22Rv1 (cell line): ENCODE data around the gene USP28.

Source experiments
- ZFX ChIP-seq: fragments of 450-650 bp; IDR thresholded peaks from 2 replicates; pipeline ENCODE4 v1.6.1; 2017; ENCODE audit warnings: antibody characterized with exemption, borderline replicate concordance
- TF ChIP-seq, protein P1 (sequence below): fragments of 450-650 bp; IDR thresholded peaks from 2 replicates; pipeline ENCODE4 v1.5.1; 2017; ENCODE audit warnings: mild to moderate bottlenecking

DNA sequence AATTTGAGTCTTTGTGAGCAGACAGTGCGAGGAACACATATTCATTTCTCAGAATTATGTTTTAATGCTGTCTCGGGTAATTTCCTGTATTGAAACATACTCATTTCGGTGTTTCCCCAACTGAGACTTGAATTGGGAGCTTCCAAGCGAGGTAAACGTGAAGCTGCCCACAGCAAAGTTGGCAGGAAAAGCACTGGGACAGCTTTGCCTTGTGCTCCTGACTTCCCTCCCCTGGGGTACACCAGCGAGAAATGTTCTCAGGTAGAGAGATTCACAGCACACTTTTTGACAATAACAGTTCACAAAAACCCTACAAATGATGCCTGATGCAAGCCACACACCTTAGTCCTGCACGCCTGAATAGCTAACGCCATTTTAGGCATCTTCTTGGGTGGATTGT is 32.3 kb upstream of the USP28 start:
- no peak for TF ChIP-seq ZFX
- TF ChIP-seq, protein P1, sequence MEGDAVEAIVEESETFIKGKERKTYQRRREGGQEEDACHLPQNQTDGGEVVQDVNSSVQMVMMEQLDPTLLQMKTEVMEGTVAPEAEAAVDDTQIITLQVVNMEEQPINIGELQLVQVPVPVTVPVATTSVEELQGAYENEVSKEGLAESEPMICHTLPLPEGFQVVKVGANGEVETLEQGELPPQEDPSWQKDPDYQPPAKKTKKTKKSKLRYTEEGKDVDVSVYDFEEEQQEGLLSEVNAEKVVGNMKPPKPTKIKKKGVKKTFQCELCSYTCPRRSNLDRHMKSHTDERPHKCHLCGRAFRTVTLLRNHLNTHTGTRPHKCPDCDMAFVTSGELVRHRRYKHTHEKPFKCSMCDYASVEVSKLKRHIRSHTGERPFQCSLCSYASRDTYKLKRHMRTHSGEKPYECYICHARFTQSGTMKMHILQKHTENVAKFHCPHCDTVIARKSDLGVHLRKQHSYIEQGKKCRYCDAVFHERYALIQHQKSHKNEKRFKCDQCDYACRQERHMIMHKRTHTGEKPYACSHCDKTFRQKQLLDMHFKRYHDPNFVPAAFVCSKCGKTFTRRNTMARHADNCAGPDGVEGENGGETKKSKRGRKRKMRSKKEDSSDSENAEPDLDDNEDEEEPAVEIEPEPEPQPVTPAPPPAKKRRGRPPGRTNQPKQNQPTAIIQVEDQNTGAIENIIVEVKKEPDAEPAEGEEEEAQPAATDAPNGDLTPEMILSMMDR: no peak
